Left colon (tissue), 2 donors: ENCODE measurements around the gene VSTM2B. TPM values are rescaled to one million over a fixed set of nuclear protein-coding genes. Genes with fewer than 3 reads are reported as not detected.

ENCODE experiments used
- ATAC-seq: fragments of 200-7000 bp; cut with Tn5 transposase; one replicate; pipeline ENCODE4 v1.9.1; 2020; ENCODE audit warnings: mild to moderate bottlenecking, moderate library complexity
- DNase-seq, 2 donors: peaks; one replicate each; pipeline ENCODE4 v3.0.0-alpha.2; 2020
- intact Hi-C, 2 donors: fragments of 100-400 bp; cut with DNase I in 1 of 2; cut with micrococcal nuclease in 1 of 2; formaldehyde crosslinking; loops; one replicate each; pipeline versions ENCODE4 v1.11.2 to v1.14.0; 2022; cut with DNase I, micrococcal nuclease
- total RNA-seq, 2 donors: library from RNA; stranded (reverse); fragmentation: NEBNext Ultra II Directional; extraction: Animal tissue kit (Norgen Biotek cat#: 25700); gene quantifications; one replicate each; pipeline ENCODE4 v1.2.1, GENCODE V29; 2021
- donor health status: DM: no; HTN: no; CAD: no.
- donor health status: DM: yes; HTN: yes; CAD: no.

Gene VSTM2B
- total RNA-seq, 2 donors from 2014 or later: not detected

DNA sequence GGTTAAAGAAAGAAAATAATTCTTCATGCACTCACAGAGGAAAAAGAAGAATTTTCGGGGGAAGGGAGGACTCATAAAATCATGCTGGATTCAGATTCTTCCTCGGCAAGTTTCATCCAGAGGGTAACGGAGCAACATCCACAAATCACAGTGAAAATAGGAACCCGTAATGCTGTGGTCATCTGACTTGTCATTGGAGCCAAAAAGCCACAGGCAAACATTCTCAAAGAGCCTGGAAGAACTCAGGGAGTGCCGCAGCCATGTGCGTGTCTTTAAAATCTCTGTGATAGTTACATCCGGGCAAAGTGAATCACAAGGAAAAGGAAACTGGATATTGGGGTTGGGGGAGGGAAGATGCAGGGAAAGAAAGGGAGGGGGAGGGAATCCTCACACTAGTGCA is 33.0 kb upstream of the VSTM2B start:
- ATAC-seq (no peak), DNase-seq (no peak)
- intact Hi-C loops: no loop called here

GRCh38 chr19:29495091-29495490 is 30.7 kb upstream of the VSTM2B start:
- intact Hi-C loops: no loop called here
- ATAC-seq (no peak), DNase-seq (no peak)

- intact Hi-C loops: no loop called here
- DNase-seq (no peak), ATAC-seq (no peak)
These were observed 29.8 kb upstream of the VSTM2B start for GRCh38 chr19:29495901-29496441.

- intact Hi-C loops: no loop called here
- no peak for DNase-seq
- no peak for ATAC-seq
These were observed 28.6 kb upstream of the VSTM2B start for GRCh38 chr19:29497241-29497640.

DNA sequence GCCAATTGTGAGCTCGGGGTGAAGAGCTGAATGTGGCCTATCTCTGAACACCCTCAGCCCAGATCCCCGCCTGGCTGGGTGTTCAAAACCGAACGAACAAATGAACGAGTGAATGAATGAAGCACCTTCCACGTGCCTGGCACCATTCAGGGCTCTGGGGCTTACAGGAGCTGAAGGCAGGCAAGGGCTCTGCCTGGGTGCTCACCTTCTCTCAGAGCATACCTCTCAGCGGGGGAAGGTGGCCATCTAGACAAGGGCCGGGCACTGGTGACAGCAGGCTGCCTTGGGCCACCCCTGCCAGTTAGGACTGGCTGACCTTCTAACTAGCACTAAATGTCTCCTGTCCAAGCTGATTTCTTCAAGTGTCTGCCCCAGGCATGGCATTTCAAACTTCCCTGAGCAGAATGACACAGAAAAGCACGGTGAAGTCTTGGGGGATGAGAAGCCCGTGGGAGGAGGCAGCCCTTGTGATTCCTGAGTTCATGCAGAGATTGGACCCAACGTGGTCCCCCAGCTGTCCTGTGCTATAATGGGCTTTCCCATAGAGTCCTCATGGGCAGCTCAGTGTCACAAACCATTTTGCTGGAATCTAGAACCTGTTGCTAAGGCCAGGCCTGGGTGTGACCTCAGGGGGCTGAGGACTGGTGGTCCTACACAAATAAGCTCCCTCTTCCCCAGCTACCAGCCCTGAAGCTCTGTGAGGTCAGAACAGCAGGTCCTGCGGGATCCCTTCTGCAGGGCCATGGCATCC is 27.9 kb upstream of the VSTM2B start:
- intact Hi-C loops: no loop called here
- DNase-seq (no peak), ATAC-seq (no peak)

DNA sequence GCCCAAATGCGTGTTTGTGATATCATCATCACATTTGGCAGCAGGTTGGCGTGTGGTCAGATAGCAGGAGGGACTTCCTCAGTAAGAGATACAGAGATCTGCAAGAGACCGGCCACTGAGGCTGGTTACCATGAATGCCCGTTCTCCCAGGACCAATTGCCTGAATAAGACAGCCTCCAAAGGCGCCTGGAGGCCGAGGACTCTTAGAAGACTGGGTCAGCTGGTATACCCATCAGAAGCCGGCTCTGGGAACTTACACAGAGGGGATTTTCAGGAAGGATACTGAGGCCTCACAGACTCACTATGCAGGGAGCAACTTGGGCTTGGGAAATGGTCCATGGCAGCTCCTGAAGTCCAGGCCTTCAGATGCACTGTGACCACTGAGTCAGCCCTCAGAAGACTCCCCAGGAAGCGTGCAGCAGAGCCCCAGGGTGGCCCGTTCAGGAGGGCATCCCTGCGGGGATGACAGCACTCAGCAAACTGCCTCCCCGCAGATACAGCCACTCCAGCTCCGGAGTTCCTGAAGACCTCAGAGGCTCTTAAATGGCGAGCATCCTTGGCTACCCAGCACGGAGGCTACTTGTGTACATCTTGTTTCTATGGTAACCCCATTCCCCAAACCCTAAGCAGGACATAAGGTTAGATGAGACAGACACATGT is 26.4 kb upstream of the VSTM2B start:
- DNase-seq (no peak), ATAC-seq (no peak)
- intact Hi-C loops: no loop called here

GRCh38 chr19:29499921-29500590 is 25.7 kb upstream of the VSTM2B start:
- no peak for ATAC-seq
- no peak for DNase-seq
- intact Hi-C loops: no loop called here

- intact Hi-C loops: no loop called here
- DNase-seq (no peak), ATAC-seq (no peak)
These were observed 23.8 kb upstream of the VSTM2B start for GRCh38 chr19:29501816-29502580.

DNA sequence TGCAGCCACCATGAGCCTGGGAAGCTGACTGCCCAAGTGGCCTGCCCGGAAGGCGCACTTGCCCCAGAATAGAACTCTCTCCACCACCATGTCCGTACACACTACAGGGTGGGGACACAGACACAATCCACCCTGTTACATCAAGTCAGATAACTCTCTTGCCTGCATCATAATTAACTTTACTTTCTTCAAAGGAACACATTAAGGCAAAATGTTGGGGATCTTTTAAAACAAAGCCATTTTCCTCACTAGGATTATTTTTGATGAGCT is 23.3 kb upstream of the VSTM2B start:
- no peak for ATAC-seq
- intact Hi-C loops: no loop called here

GRCh38 chr19:29503140-29503758 is 22.5 kb upstream of the VSTM2B start:
- ATAC-seq (no peak), DNase-seq (no peak)
- intact Hi-C loops: no loop called here

More for the DNA sequence above, 23.3 kb upstream of the VSTM2B start:
- no peak for DNase-seq

GRCh38 chr19:29503785-29504184 is 22.0 kb upstream of the VSTM2B start:
- intact Hi-C loops: no loop called here
- ATAC-seq: no peak
- DNase-seq: no peak

GRCh38 chr19:29504454-29504853 is 21.3 kb upstream of the VSTM2B start:
- DNase-seq (no peak), ATAC-seq (no peak)

GRCh38 chr19:29505097-29505824 is 20.5 kb upstream of the VSTM2B start:
- intact Hi-C loops: no loop called here
- no peak for ATAC-seq
- no peak for DNase-seq

More at GRCh38 chr19:29504454-29504853, 21.3 kb upstream of the VSTM2B start:
- intact Hi-C loops: no loop called here

- intact Hi-C loops: no loop called here
- DNase-seq: no peak
- ATAC-seq: no peak
These were observed 19.2 kb upstream of the VSTM2B start for GRCh38 chr19:29506619-29506911.

- DNase-seq: no peak
- ATAC-seq: no peak
- intact Hi-C loops: no loop called here
These were observed 18.5 kb upstream of the VSTM2B start for GRCh38 chr19:29507081-29507860.

DNA sequence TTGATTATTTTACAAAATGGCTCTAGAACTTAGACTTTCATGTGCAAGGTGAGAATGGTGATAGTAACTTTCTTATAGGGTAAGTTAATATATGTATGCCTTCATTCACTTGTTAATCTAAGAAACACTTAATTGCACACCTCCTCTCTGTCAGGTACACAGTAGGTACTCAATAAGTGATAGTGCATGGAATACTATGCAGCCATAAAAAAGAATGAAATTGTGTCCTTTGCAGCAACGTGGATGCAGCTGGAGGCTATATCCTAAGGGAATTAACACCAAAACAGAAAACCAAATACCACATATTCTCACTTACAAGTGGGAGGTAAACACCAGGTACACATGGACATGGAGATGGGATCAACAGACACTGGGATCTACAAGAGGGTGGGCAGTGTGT is 17.6 kb upstream of the VSTM2B start:
- no peak for DNase-seq
- ATAC-seq: no peak
- intact Hi-C loops: no loop called here

DNA sequence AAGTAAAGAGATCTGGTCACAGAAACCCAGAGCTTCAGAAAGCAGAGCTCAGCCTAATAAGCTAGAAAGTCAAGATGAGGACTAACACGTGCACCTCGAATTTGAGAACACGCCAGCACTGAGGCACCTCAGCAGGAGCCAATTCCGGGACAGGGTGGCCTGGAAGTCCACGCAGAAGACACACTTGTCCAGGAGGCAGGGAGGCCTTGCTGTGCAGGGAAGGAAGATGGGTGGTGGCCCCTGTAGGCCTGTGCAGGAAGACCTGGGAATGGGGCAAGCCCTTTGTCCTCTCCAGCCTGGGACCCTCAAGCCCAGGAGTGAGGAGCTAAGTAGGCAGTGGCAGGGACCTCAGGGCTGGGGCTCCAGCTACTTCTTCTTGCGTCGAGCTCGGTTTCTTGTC is 16.3 kb upstream of the VSTM2B start:
- ATAC-seq (no peak), DNase-seq (no peak)
- intact Hi-C loops: no loop called here
